NCI-H1694 (cell line): ENCODE results near the gene AHCYL2.
"Not testable (repeated sequence)": the region's sequence is repeated elsewhere in the genome, so short reads cannot be mapped to it uniquely, and the experiment has no call there.

Experiments used
- DNase-seq: peaks from one replicate; lab custom pipeline; 2025; lab: John Stamatoyannopoulos, UW

AHCYL2 gene

DNA sequence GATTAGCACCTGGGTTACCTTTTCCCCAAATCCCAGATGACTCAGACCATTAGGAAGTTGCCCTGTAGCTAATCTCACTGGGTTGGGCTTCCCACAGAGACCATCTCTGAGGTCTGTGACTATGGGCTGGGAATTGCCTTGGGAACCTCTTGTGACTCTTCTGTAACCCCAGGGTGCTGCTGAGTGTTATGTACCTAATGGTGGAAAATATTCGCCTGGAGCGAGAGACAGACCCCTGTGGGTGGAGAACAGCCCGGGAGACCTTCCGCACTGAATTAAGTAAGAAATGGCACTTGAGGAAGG, 229.4 kb downstream of the AHCYL2 start:
- no peak for DNase-seq

DNA sequence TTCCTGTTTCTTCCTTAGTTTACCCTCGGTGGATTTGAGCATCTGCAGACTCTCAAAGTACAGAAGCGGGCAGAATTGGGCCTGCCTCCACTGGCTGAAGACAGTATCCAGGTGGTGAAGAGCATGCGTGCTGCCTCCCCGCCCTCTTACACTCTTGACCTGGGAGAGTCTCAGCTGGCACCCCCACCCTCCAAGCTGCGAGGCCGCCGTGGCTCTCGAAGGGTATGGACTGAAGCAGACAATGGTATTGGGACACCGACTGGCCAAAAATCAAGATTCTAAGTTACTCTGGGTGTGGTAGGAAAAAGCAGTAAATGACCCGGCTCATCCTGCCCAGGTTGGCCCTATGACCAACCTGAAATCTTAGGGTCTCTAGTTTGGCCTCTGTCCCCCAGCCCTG, 231.6 kb downstream of the AHCYL2 start:
- DNase-seq = no peak

DNA sequence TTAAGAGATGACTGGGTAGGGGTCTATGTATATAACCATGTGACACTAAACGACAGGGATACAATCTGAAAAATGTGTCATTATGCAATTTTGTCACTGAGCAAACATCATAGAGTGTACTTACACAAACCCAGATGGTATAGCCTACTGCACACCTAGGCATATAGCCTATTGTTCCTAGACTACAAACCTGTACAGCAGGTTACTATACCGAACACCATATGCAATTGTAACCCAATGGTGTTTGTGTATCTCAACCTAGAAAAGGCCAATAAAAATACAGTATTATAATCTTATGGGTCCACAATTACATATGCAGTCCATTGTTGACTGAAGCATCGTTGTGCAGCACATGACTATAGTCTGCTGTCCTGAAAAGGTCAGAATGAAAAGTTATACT, 232.3 kb downstream of the AHCYL2 start:
- no peak for DNase-seq

DNA sequence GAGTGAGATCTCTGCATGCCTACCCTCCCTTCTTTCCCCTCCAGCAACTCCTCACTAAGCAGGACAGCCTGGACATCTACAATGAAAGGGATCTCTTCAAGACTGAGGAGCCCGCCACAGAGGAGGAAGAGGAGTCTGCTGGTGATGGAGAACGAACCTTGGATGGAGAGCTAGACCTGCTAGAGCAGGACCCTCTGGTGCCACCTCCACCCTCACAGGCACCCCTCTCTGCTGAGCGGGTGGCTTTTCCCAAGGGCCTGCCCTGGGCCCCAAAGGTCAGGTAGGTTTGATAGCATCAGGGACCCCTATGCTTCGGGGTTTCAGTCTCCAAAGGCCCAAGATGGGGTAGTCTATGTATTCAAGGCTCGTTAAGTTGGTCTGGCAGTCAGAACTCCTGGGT, 233.3 kb downstream of the AHCYL2 start:
- DNase-seq = no peak

DNA sequence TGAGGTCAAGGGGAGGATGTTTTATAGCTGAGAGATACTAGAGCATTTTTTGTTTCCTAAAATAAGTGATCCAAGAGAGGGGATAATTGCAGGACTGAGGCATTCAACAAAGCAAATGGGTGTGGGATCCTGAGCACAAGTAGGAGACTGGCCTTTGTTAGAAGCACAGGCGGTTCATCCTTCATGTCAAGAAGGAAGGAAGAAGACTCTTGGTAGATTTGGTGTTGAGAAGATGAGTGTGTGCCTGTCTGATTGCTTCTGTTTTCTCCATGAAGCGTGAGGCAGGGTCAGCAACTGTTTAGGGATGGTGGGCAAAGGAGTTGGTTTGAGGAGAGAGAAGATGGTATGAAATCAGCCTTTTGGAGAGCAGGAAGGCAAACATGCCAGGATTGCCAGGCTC, 237.0 kb downstream of the AHCYL2 start:
- DNase-seq = no peak

DNA sequence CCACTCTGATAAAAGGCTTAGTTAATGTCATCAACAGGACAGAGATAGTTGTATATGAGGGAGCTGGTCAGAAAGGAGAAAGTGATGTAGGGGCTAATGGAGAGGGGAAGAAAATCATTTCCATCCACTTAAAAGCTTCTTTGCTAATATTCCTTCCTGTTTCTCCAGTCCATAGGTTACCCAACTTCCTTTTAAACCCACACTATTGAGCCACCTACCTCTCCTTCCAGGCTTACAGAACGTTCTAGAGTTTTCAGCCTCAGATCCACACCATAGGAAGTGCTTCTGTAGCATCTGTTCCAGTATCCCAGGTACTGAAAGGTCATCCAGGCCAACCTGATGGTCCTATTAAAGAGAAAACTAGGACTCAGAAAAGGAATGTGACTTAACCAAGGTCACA, 237.6 kb downstream of the AHCYL2 start:
- no peak for DNase-seq

DNA sequence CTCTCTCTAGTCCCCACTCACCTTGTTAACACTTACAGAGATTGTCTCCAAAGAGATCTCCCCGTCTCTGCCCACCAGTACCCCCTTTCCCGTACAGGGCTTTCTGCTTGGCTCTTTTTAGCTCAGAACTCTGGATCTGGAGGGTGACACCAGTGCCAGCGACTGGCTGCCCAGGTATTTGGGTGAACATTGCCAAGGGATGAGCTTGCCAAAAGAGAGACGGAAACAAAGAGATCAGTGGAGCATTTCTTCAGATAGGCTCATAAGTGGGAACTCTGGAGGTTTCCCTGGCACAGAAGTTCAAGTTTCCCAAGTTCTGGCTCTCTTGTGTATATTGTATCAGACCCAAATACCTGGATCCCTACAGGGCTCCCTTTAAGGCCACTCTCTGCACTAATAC, 239.4 kb downstream of the AHCYL2 start:
- no peak for DNase-seq

DNA sequence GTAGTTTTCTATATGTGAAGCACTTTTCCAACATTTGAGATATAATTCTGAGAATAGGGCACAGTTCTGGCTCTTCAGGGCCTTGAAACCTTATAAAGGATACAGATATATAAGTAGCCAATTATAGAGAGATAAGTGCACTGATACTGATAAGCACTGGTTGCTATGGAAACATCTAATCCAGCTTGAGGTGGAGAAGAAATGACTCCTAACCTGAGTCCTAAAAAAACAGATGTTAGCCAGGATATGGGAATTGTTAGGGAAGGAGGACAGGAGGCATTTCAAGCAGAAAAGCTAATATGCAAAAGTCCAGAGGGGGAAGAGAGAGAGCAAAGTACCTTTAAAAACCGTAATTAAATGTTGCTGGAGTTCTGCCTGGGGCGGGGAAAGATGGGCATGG, 240.2 kb downstream of the AHCYL2 start:
- no peak for DNase-seq

DNA sequence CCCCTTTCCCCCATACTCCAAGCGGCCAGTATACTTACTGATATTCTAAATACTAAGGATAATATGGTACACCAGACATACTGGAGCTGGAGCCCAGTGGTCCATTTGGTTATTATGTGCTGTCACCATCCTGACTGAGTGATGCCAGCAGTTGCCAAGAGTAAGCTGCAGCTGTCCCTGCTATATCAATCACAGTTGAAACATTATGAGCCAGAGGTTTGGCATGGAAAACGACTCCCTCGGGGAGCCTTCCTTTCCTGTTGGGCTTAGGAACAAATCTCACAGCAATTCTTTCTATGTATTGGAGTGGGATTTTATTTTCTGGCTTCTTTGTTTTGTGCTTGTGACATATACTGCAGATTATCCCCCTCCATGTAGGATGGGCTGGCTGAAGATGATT, 242.0 kb downstream of the AHCYL2 start:
- no peak for DNase-seq

DNA sequence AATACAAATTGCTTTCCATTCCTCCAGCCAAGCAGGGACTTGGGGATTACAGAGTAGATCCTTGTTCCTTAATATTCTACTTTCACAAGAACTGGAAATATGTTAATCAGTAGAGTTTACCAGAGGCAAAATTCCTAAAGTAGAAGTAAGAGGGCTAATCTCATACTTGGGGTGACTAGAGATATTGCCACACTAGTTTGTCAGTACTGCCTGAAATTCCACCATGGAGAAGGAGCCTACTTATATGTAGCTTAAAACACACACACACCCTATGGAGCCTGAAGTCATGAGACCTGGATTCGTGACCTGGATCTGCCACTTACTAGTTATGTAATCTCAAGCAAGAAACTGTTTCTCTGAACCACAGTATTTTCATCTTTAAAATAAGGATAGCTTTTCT, 243.3 kb downstream of the AHCYL2 start:
- DNase-seq = no peak

DNA sequence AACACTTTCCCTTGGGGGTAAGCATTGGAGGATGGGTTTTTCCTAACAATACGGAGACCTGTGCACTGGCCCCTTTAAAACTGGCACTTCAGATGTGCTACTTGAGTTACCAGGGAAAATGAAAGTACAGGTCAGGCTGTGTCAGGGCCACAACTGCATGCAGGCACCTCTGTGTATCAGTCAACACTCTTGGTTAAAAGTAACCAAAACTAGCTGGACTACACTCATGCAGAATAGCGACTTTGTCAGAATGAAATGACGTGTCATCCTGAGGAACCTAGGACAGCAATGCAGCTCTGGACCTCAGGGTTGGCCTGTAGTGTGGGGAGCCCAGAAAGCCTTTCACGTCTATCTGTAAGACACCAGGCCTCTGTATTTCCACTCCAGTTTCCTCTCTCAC, 243.7 kb downstream of the AHCYL2 start:
- no peak for DNase-seq

DNA sequence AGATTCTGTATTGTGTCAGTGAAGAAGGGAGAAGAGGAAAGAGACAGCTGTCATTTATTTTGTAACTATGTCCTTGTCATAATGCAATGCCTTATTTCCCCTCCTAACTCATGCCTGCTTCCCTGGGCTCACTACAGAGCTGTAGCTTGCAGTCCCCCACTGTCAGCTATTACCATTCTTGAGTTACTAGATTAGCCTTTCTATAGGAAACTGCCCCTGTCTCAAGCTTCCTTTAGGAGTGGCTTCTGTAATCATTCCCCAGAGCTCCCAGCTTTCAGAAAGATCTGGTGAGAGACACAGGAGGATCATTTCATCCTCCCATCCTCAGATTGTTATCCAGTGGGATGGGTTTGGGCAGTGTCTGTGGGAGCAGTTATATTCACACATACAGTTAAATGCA, 245.1 kb downstream of the AHCYL2 start:
- no peak for DNase-seq

DNA sequence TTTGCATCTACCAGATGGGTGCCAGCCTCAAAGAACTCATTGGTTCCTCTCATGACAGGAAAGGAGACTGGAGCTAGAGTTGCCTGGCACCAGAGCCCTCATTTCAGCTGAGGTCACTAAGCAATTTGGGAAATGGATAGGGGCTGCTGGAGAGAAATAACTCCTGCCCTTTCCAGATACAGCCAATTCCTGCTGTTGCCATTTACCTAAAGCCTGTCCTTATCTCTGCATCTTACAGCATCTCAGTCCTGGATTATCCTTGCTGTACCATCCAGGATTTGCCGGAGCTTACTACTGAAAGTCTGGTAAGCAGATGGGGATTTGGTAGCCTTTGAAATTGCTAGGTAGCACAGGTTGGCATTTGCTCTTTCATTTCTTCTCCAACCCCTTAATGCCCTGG, 245.6 kb downstream of the AHCYL2 start:
- DNase-seq = no peak

DNA sequence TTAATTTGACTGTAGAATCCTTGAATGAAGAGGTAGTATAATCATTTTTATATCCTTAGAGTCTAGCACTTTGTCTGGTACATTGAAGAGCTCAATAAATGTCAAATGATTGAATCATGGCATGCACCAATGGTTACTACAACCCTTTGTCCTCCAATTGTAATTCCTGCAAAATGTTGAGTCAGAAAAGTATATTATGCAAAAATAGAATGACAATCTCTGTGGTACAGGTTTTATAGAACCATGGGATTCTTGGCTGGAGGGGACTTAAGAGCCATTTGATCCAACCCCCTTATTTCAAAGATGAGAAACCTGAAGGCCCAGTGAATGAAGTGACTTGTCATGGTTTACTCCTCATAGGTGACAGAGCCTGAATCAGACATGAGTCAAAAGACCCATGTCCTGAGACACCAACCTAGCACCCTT, 246.6 kb downstream of the AHCYL2 start:
- no peak for DNase-seq

DNA sequence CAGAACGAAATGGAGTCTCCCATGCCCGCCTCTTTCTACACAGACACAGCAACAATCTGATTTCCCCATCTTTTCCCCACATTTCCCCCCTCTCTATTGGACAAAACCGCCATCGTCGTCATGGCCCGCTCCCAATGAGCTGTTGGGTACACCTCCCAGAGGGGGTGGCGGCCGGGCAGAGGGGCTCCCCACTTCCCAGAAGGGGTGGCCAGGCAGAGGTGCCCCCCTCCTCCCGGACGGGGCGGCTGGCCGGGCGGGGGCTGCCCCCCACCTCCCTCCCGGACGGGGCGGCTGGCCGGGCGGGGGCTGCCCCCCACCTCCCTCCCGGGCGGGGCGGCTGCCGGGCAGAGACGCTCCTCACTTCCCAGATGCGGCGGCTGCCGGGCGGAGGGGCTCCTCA, 251.1 kb downstream of the AHCYL2 start:
- DNase-seq = not testable (repeated sequence)

DNA sequence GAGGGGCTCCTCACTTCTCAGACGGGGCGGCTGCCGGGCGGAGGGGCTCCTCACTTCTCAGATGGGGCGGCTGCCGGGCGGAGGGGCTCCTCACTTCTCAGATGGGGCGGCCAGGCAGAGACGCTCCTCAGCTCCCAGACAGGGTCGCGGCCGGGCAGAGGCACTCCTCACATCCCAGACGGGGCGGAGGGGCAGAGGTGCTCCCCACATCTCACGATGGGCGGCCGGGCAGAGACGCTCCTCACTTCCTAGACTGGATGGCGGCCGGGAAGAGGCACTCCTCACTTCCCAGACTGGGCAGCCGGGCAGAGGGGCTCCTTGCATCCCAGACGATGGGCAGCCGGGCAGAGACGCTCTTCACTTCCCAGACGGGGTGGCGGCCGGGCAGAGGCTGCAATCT, 251.6 kb downstream of the AHCYL2 start:
- DNase-seq = not testable (repeated sequence)
